Prostate gland (tissue), 2 donors: ENCODE measurements around the gene CTXND1. TPM values are rescaled to one million over a fixed set of nuclear protein-coding genes. Genes with fewer than 3 reads are reported as not detected.

Experiments used
- DNase-seq: peaks from one replicate; pipeline ENCODE4 v3.0.0-alpha.2; 2019; ENCODE audit warnings: low spot score
- H3K27ac ChIP-seq, 2 donors: fragments of 200-600 bp; sonication (generic); 2 replicates each; pipeline ENCODE4 v1.5.1; 2017 to 2019
- H3K27me3 ChIP-seq: fragments of 200-600 bp; sonication (generic); replicated peaks from 2 replicates; pipeline ENCODE4 v1.5.1; 2019; ENCODE audit not compliant: insufficient read depth
- H3K36me3 ChIP-seq, 2 donors: fragments of 200-600 bp; sonication (generic); 1 replicate in 1 of 2; 2 replicates in 1 of 2; pipeline versions ENCODE4 v1.5.1 to v1.8.1; 2017 to 2019
- H3K4me1 ChIP-seq: fragments of 200-600 bp; sonication (generic); replicated peaks from 2 replicates; pipeline ENCODE4 v1.5.1; 2019
- H3K4me3 ChIP-seq, 2 donors: fragments of 200-600 bp; sonication (generic); 2 replicates each; pipeline ENCODE4 v1.5.1; 2017 to 2019
- H3K9me3 ChIP-seq: fragments of 200-600 bp; sonication (generic); 2 replicates; pipeline ENCODE4 v1.5.1; 2017
- POLR2A ChIP-seq: fragments of 450-650 bp; IDR thresholded peaks from one replicate; pipeline ENCODE4 v1.6.1; 2016; ENCODE audit warnings: antibody characterized with exemption, mild to moderate bottlenecking
- POLR2AphosphoS5 ChIP-seq: sonication (generic); formaldehyde crosslinking; IDR thresholded peaks from one replicate; pipeline ENCODE4 v1.6.1; 2017; ENCODE audit warnings: antibody characterized with exemption
- WGBS: methylation state at CpG from one replicate; pipeline ENCODE4 v1.1.5; 2018; 5-methylcytosine and 5-hydroxymethylcytosine counted together
- intact Hi-C: fragments of 100-400 bp; cut with DNase I; formaldehyde crosslinking; loops from one replicate; pipeline ENCODE4 v1.14.2; 2022
- total RNA-seq, 2 donors: library from RNA; depleted of rRNA; stranded (reverse); fragments of >200 nt; gene quantifications; one replicate each; pipeline ENCODE4 v1.1.0, GENCODE V29; 2016
- TF ChIP-seq, protein P1 (sequence below), 4 experiments: fragments of 200-600 bp in 2 of 4; fragments of 450-650 bp in 2 of 4; sonication (generic) in 2 of 4; IDR thresholded peaks; 1 replicate in 3 of 4; 2 replicates in 1 of 4; pipeline ENCODE4 v1.5.1; 2016 to 2019; ENCODE audit warnings: antibody characterized with exemption in 4 of 4, mild to moderate bottlenecking in 2 of 4, moderate library complexity in 2 of 4

Gene CTXND1
- total RNA-seq, 2 donors from 2014 or later, result 0.96 TPM; not detected in 1

DNA sequence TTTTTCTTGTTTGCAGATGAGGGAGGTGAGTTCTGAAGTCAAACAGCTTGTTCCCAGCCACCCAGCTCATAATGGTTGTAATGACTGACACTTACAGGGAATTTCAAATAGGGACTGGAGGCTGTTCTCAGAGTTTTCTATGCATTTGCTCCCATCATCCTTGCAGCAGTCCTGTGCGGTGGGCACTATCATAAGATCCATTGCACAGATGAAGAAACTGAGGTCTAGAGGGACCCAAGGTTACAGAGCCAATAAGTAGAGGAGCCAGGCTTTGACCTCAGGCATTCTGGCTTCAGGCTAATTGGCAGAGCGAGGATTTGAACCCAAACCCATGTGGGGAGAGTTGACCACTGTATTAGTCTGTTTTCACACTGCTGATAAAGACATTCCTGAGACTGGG is 66.9 kb downstream of the CTXND1 start:
- H3K36me3 ChIP-seq, result no peaks in the 10 kb centered on the region

GRCh38 chr15:80184554-80184953 is 67.5 kb downstream of the CTXND1 start:
- Histone ChIP-seq H3K36me3 (peaks cover 0 to 5% of the 10 kb centered on the region in 2 donors), H3K27ac (no peak overlapping the region), H3K4me1 (no peaks in the 10 kb centered on the region), H3K4me3 (no peak overlapping the region), H3K27me3 (no peaks in the 10 kb centered on the region), H3K9me3 (no peaks in the 10 kb centered on the region)
- no peak for DNase-seq
- TF ChIP-seq POLR2A (no peak), POLR2AphosphoS5 (no peak)
- TF ChIP-seq, protein P1, sequence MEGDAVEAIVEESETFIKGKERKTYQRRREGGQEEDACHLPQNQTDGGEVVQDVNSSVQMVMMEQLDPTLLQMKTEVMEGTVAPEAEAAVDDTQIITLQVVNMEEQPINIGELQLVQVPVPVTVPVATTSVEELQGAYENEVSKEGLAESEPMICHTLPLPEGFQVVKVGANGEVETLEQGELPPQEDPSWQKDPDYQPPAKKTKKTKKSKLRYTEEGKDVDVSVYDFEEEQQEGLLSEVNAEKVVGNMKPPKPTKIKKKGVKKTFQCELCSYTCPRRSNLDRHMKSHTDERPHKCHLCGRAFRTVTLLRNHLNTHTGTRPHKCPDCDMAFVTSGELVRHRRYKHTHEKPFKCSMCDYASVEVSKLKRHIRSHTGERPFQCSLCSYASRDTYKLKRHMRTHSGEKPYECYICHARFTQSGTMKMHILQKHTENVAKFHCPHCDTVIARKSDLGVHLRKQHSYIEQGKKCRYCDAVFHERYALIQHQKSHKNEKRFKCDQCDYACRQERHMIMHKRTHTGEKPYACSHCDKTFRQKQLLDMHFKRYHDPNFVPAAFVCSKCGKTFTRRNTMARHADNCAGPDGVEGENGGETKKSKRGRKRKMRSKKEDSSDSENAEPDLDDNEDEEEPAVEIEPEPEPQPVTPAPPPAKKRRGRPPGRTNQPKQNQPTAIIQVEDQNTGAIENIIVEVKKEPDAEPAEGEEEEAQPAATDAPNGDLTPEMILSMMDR (IDR thresholded peaks at IDR 0.05), result no peak
- intact Hi-C loops, result no loop called here
- WGBS, result 89% methylated on average over 7 of the region's 7 CpGs

More for the DNA sequence above, 66.9 kb downstream of the CTXND1 start:
- WGBS, result 100% methylated on average over 2 of the region's 2 CpGs
- no peak overlapping the region for H3K27ac ChIP-seq
- H3K9me3 ChIP-seq, result no peaks in the 10 kb centered on the region
- DNase-seq, result no peak
- H3K4me1 ChIP-seq, result no peaks in the 10 kb centered on the region
- intact Hi-C loops, result no loop called here
- H3K4me3 ChIP-seq, result no peak overlapping the region
- no peak for TF ChIP-seq POLR2A
- TF ChIP-seq POLR2AphosphoS5, result no peak
- TF ChIP-seq, protein P1 (IDR thresholded peaks at IDR 0.05), result no peak
- H3K27me3 ChIP-seq, result no peaks in the 10 kb centered on the region

DNA sequence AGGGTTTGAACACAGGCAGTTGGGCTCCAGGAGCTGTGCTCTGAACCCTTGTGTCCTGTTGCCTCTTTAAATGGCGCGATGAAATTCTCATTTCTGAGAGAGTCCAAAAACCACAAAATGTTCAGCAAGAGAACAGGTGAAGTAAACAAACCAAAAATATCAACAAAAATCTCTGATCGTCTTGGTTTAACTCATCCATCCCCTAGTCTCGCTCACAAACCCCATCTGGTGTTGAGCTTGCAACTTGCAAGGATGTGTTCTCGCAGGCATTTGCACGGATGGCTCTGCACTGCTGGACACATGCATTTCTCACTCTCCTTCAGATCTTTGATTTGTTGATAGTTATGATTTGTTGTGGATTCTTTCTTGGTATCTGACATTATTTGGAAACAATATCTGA is 68.1 kb downstream of the CTXND1 start:
- Histone ChIP-seq H3K27me3 (no peaks in the 10 kb centered on the region), H3K9me3 (no peaks in the 10 kb centered on the region), H3K4me1 (no peaks in the 10 kb centered on the region), H3K27ac (no peak overlapping the region), H3K36me3 (peaks cover 0 to 5% of the 10 kb centered on the region in 2 donors), H3K4me3 (no peak overlapping the region)
- no peak for TF ChIP-seq POLR2A
- TF ChIP-seq POLR2AphosphoS5, result no peak
- TF ChIP-seq, protein P1 (IDR thresholded peaks at IDR 0.05), result no peak
- 74% methylated on average over 6 of the region's 6 CpGs for WGBS
- intact Hi-C loops, result no loop called here
- DNase-seq, result no peak

DNA sequence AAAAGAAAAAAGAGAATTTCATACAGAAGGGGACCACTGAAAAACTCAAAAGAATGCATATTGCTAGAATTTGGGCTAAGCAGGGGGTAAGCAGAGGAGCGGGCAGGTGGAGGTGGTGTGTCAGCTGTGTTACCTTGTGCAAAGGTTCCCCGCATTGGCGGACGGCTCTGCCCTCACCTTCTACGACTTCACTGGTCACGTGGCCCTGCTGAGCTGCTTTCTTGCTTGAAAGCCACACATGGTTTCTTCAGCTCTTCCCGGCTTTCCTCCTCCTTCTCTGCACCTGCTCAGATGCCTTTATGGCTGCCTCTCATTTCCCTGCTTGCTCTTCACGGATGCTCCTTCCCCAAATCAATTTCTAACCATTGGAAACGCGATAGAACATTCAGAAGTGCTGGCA is 68.7 kb downstream of the CTXND1 start:
- TF ChIP-seq POLR2A, result no peak
- TF ChIP-seq, protein P1 (IDR thresholded peaks at IDR 0.05), result no peak
- no peak for TF ChIP-seq POLR2AphosphoS5
- H3K9me3 ChIP-seq, result no peaks in the 10 kb centered on the region
- intact Hi-C loops, result no loop called here
- H3K36me3 ChIP-seq, result peaks cover 0 to 5% of the 10 kb centered on the region in 2 donors
- no peaks in the 10 kb centered on the region for H3K27me3 ChIP-seq
- DNase-seq, result no peak
- no peak overlapping the region for H3K4me3 ChIP-seq
- H3K27ac ChIP-seq, result no peak overlapping the region
- WGBS, result 88% methylated on average over 10 of the region's 10 CpGs
- no peaks in the 10 kb centered on the region for H3K4me1 ChIP-seq

DNA sequence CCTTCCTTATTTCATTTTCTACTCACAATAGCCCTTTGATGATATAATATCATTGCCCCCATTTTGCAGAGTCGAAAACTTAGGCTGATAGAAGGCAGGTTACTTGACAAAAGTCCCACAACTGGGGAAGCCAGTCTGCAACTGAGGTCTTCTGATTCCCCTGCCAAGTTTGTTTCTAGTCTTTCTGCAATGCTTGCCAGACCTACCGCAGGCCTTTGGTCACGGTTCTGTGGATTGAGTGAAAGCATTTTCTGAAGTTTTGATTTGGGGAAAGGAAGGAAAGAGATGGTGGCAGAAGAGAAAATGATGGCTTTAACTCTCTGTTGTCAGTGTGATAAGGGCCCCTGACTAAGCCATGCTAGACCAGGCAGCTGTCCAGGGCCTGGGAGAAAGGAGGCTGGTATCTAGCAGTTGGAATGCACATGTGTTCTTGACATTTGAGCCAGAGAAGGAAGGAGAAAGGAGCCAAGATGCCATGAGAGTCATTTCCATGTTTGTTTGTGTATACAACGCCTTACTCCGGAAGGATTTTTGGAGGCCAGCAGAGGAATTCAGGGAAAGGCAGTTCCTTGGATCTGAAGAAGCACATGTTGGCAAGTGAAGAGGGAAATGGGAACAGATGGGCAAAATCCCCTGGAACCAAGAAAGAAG is 69.3 kb downstream of the CTXND1 start:
- no peaks in the 10 kb centered on the region for H3K4me1 ChIP-seq
- peaks cover 0 to 5% of the 10 kb centered on the region in 2 donors for H3K36me3 ChIP-seq
- 71% methylated on average over 5 of the region's 5 CpGs for WGBS
- intact Hi-C loops, result no loop called here
- H3K4me3 ChIP-seq, result no peak overlapping the region
- H3K9me3 ChIP-seq, result no peaks in the 10 kb centered on the region
- no peaks in the 10 kb centered on the region for H3K27me3 ChIP-seq
- DNase-seq, result no peak
- H3K27ac ChIP-seq, result no peak overlapping the region
- TF ChIP-seq, protein P1 (IDR thresholded peaks at IDR 0.05), result no peak
- no peak for TF ChIP-seq POLR2A
- TF ChIP-seq POLR2AphosphoS5, result no peak
